Panc1 (cell line): ENCODE data around the gene TGFB1I1. TPM values are rescaled to one million over a fixed set of nuclear protein-coding genes. Genes with fewer than 3 reads are reported as not detected.

Experiments
- ATAC-seq: fragments of 200-7000 bp; cut with Tn5 transposase; 2 replicates; pipeline ENCODE4 v1.9.1; 2020; ENCODE audit warnings: mild to moderate bottlenecking, moderate library complexity
- BruUV-seq: library from RNA; stranded (reverse); fragments of 400-500 nt; replicated peaks from 2 replicates; lab custom pipeline; 2021; lab: Mats Ljungman, UMichigan
- CTCF ChIA-PET: fragments of 300-600 bp; sonication (Branson Sonifier 250); formaldehyde crosslinking; loops from one replicate; lab custom pipeline; 2022; ENCODE audit warnings: antibody characterized with exemption; lab: Charles Lee
- POLR2A ChIA-PET: fragments of 300-600 bp; sonication (Branson Sonifier 250); formaldehyde crosslinking; loops from one replicate; lab custom pipeline; 2022; ENCODE audit warnings: antibody characterized with exemption; lab: Charles Lee
- DNase-seq: peaks from one replicate; pipeline ENCODE4 v3.0.0-alpha.2; 2010; ENCODE audit warnings: low read depth, low spot score
- H3K27ac ChIP-seq: 2 replicates; pipeline ENCODE4 v1.5.1; 2011; ENCODE audit warnings: mild to moderate bottlenecking, low read length, inconsistent platforms
- H3K27me3 ChIP-seq: fragments of 200-500 bp; sonication (Bioruptor generic); 2 replicates; pipeline ENCODE4 v1.6.0; 2014; ENCODE audit warnings: low read length, inconsistent platforms; ENCODE audit not compliant: control insufficient read depth, insufficient read depth
- H3K36me3 ChIP-seq: fragments of 200-500 bp; sonication (Bioruptor generic); 2 replicates; pipeline ENCODE4 v1.5.1; 2014; ENCODE audit warnings: inconsistent platforms, mild to moderate bottlenecking, low read length, moderate library complexity; ENCODE audit not compliant: control insufficient read depth, insufficient read depth
- H3K4me1 ChIP-seq: 2 replicates; pipeline ENCODE4 v1.5.1; 2011; ENCODE audit warnings: inconsistent platforms, mild to moderate bottlenecking, low read length, moderate library complexity; ENCODE audit not compliant: control insufficient read depth, insufficient read depth
- H3K4me3 ChIP-seq, 2 experiments: 2 replicates each; pipeline ENCODE4 v1.5.1; 2011 to 2012; ENCODE audit warnings: low read depth in 2 of 2, low read length in 2 of 2, mild to moderate bottlenecking in 2 of 2, inconsistent platforms in 1 of 2, moderate library complexity in 1 of 2
- H3K9me3 ChIP-seq: fragments of 200-500 bp; sonication (Bioruptor generic); 2 replicates; pipeline ENCODE4 v1.5.1; 2014; ENCODE audit warnings: low read depth, mild to moderate bottlenecking, inconsistent platforms, low read length, moderate library complexity; ENCODE audit not compliant: control insufficient read depth, insufficient read depth
- POLR2AphosphoS5 ChIP-seq: IDR thresholded peaks from 2 replicates; pipeline ENCODE4 v1.6.1; 2012; ENCODE audit warnings: mild to moderate bottlenecking, low read depth, low read length, moderate library complexity
- SIN3A ChIP-seq: IDR thresholded peaks from 2 replicates; pipeline ENCODE4 v1.6.1; 2012; ENCODE audit warnings: low read depth, mild to moderate bottlenecking, low read length, moderate library complexity, borderline replicate concordance; ENCODE audit not compliant: insufficient read depth
- TCF7L2 ChIP-seq: IDR thresholded peaks from 2 replicates; pipeline ENCODE4 v1.6.1; 2011; ENCODE audit warnings: mild to moderate bottlenecking, low read depth, low read length, inconsistent platforms
- in situ Hi-C: cut with HindIII; loops from 2 replicates; pipeline ENCODE4 v1.10.0; 2016; ENCODE audit warnings: low sequenced_read_pairs, low pct_unique_long_range_greater_than_20kb
- intact Hi-C: fragments of 100-400 bp; cut with micrococcal nuclease; formaldehyde crosslinking; loops from one replicate; pipeline ENCODE4 v1.10.0; 2022; ENCODE audit not compliant: unreplicated experiment
- total RNA-seq: library from RNA; stranded (reverse); gene quantifications from one replicate; pipeline ENCODE4 v1.2.1, GENCODE V29; 2021; ENCODE audit not compliant: unreplicated experiment
- TF ChIP-seq, protein P1 (sequence below): fragments of 450-650 bp; IDR thresholded peaks from 2 replicates; pipeline ENCODE4 v1.5.1; 2017; ENCODE audit warnings: mild to moderate bottlenecking
- TF ChIP-seq, protein P2 (sequence below), 2 experiments: IDR thresholded peaks; 2 replicates each; pipeline ENCODE4 v1.6.1; 2011 to 2012; ENCODE audit warnings: low read depth in 2 of 2, control low read depth in 1 of 2, low read length in 1 of 2, mild to moderate bottlenecking in 1 of 2, moderate library complexity in 1 of 2; ENCODE audit not compliant: insufficient read depth in 1 of 2

Gene TGFB1I1
- total RNA-seq, 1 experiment from 2014 or later, result 32.5 TPM

DNA sequence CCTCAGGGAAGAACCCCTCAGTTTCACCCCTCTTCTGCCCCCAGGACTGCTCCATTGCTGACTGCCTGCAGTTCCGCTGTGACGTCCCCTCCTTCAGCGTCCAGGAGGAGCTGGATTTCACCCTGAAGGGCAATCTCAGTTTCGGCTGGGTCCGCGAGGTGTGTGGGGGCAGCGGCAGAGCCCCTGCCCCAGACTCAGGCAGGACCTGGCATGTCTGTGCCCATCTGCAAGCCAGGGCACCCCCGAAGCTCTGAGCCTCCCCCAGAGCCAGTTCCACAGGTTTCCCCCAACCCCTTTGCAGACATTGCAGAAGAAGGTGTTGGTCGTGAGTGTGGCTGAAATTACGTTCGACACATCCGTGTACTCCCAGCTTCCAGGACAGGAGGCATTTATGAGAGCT is 48.2 kb upstream of the TGFB1I1 start:
- no peak overlapping the region for H3K27ac ChIP-seq
- ChIA-PET POLR2A (no interaction called here), CTCF (interaction anchor here (0.7 kb wide), 1 partner anchor 243 kb away, joined by 4 read pairs; no protein-coding TSS in a partner anchor)
- no peak overlapping the region for H3K4me3 ChIP-seq
- in situ Hi-C loops, result no loop called here
- intact Hi-C loops, result no loop called here
- H3K27me3 ChIP-seq, result no peaks in the 10 kb centered on the region
- no peak for ATAC-seq
- no peaks in the 10 kb centered on the region for H3K4me1 ChIP-seq
- no peaks in the 10 kb centered on the region for H3K9me3 ChIP-seq
- TF ChIP-seq TCF7L2 (no peak), POLR2AphosphoS5 (no peak)
- TF ChIP-seq, protein P1, sequence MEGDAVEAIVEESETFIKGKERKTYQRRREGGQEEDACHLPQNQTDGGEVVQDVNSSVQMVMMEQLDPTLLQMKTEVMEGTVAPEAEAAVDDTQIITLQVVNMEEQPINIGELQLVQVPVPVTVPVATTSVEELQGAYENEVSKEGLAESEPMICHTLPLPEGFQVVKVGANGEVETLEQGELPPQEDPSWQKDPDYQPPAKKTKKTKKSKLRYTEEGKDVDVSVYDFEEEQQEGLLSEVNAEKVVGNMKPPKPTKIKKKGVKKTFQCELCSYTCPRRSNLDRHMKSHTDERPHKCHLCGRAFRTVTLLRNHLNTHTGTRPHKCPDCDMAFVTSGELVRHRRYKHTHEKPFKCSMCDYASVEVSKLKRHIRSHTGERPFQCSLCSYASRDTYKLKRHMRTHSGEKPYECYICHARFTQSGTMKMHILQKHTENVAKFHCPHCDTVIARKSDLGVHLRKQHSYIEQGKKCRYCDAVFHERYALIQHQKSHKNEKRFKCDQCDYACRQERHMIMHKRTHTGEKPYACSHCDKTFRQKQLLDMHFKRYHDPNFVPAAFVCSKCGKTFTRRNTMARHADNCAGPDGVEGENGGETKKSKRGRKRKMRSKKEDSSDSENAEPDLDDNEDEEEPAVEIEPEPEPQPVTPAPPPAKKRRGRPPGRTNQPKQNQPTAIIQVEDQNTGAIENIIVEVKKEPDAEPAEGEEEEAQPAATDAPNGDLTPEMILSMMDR, result no peak
- H3K36me3 ChIP-seq, result no peaks in the 10 kb centered on the region
- BruUV-seq, result no TSS peak
- DNase-seq, result no peak

DNA sequence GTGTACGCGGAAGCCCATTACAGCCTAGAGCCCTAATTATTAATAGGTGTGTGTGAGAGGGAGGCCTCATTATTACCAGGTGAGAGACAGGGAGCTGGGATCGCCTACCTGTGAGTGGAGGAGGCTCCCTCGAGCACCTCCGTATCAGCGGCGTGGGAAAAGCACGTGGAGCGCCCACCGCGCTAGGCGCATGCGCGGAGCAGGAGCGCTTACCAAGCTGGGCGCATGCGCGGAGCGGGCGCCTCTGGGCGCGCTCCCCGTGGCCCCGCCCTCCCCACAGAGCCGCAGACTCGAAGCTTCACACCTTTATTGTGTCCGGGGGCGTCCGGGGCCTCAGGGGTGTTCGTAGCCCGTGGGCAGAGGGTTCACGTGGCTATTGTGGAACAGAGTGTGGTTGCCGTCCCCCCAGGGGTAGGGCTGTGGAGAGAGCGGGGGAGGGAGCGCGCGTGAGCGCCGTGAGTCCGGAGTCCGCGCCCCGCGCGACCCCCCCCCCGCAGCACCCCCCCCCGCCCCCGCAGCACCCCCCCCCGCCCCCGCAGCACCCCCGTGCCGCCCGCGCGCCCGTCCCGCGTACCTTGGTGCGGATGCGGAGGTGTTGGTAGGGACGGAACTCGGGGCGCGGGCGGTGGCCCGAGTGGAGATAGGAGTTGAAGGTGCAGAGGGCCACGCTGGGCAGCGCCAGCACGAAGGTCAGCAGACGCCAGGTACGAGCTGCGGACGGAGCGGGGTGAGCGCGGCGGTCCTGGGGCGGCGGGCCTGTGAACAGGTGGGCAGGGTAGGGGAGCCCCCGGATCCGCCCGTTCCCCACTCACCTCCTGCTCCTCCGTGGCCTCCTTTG is 44.3 kb upstream of the TGFB1I1 start:
- H3K27ac ChIP-seq, result peak overlapping the region; percentile 34; the same call in 1 of the 2 replicates
- no peaks in the 10 kb centered on the region for H3K9me3 ChIP-seq
- TF ChIP-seq, protein P2, sequence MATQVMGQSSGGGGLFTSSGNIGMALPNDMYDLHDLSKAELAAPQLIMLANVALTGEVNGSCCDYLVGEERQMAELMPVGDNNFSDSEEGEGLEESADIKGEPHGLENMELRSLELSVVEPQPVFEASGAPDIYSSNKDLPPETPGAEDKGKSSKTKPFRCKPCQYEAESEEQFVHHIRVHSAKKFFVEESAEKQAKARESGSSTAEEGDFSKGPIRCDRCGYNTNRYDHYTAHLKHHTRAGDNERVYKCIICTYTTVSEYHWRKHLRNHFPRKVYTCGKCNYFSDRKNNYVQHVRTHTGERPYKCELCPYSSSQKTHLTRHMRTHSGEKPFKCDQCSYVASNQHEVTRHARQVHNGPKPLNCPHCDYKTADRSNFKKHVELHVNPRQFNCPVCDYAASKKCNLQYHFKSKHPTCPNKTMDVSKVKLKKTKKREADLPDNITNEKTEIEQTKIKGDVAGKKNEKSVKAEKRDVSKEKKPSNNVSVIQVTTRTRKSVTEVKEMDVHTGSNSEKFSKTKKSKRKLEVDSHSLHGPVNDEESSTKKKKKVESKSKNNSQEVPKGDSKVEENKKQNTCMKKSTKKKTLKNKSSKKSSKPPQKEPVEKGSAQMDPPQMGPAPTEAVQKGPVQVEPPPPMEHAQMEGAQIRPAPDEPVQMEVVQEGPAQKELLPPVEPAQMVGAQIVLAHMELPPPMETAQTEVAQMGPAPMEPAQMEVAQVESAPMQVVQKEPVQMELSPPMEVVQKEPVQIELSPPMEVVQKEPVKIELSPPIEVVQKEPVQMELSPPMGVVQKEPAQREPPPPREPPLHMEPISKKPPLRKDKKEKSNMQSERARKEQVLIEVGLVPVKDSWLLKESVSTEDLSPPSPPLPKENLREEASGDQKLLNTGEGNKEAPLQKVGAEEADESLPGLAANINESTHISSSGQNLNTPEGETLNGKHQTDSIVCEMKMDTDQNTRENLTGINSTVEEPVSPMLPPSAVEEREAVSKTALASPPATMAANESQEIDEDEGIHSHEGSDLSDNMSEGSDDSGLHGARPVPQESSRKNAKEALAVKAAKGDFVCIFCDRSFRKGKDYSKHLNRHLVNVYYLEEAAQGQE (IDR thresholded peaks at IDR 0.05; ENCODE audit: insufficient read depth in 1 of 2, low read depth in 2 of 2, low read length in 1 of 2), result no peak
- TF ChIP-seq POLR2AphosphoS5, result no peak
- H3K4me3 ChIP-seq, result peak overlapping the region; percentile 32 to 40
- ChIA-PET CTCF (interaction anchor here (0.6 to 0.7 kb wide), 2 partner anchors 440 to 486 kb away, joined by 3 to 4 read pairs; no protein-coding TSS in a partner anchor), POLR2A (no interaction called here)
- intact Hi-C loops, result no loop called here
- ATAC-seq (peak; percentile 62), DNase-seq (no peak)
- no TSS peak for BruUV-seq
- no peaks in the 10 kb centered on the region for H3K27me3 ChIP-seq
- H3K36me3 ChIP-seq, result no peaks in the 10 kb centered on the region
- in situ Hi-C loops, result no loop called here
- H3K4me1 ChIP-seq, result no peaks in the 10 kb centered on the region

DNA sequence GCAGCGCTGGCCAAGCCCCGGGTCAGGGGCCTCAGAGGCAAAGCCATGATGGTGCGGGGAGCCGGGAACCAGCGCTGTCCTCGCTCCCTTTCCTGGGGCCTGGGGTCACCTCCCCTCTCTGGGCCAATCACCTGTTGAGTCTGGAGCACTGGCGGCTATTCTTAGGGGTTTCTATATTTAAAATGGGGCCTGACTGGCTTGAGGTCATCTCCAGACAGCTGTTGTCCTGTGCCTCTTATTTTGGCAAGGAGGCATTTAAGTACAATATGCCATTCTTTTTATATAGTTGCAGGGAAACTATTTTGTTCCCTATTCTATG is 43.7 kb upstream of the TGFB1I1 start, which contains the start of gene COX6A2:
COX6A2 (minus strand) TSS at position 82 of the 319 bp plus-strand sequence; CDS start at position 47, 35 bp downstream.
- intact Hi-C loops, result no loop called here
- no peak for ATAC-seq
- Histone ChIP-seq H3K27ac (peak within 1 kb of the TSS; percentile 34; the same call in 1 of the 2 replicates), H3K4me3 (peak within 1 kb of the TSS; percentile 32 to 40), H3K9me3 (no peaks in the 10 kb centered on the region), H3K36me3 (no peaks in the 10 kb centered on the region), H3K27me3 (no peaks in the 10 kb centered on the region), H3K4me1 (no peaks in the 10 kb centered on the region)
- in situ Hi-C loops, result no loop called here
- CTCF ChIA-PET, result no interaction called here
- TF ChIP-seq POLR2AphosphoS5, result no peak
- TF ChIP-seq, protein P2 (IDR thresholded peaks at IDR 0.05; ENCODE audit: insufficient read depth in 1 of 2, low read depth in 2 of 2, low read length in 1 of 2), result no peak
- TF ChIP-seq, protein P1, result no peak
- TF ChIP-seq TCF7L2, result no peak
- TF ChIP-seq SIN3A, result no peak
- DNase-seq, result no peak
- BruUV-seq, result no TSS peak
- POLR2A ChIA-PET, result no interaction called here
